ENCODE results near the gene NCOA5.

Gene NCOA5

DNA sequence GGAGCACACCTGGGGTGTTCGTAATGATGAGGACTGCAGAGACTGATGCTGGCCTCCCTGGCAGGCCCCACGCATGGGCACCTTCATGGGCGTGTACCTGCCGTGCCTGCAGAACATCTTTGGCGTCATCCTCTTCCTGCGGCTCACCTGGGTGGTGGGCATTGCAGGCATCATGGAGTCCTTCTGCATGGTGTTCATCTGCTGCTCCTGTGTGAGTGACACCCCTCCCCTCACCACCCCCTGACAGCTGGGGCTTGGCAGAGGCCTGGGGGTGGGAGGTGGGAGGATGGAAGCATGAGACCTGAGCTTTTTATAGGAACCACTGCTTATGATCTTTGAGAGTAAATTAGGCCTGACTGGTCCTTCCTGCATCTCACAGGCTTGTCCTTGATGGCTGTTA lies 54.0 kb downstream of the NCOA5 start:
- DNase-seq (ENCODE audit: low read depth), result no peak

DNA sequence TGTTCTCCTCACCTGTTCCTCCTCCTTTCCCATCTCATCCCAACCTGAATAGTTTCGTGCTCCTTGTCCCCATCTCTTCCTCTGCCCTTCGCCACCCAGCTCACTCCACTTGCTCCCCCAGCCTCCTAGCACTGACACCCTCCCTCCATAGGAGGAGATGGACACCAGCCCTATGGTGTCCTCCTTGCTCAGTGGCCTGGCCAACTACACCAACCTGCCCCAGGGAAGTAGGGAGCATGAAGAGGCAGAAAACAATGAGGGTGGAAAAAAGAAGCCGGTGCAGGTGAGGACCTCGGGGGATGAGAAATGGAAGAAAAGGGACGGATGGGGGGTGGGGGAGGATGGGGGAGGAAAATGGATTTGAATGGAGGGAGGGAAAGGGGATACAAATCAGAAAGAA lies 54.5 kb downstream of the NCOA5 start:
- no peak overlapping the region for H3K4me3 ChIP-seq (ENCODE audit: control insufficient read depth, low read depth, low read length)
- no peak for DNase-seq (ENCODE audit: low read depth)
- TF ChIP-seq, protein P1, sequence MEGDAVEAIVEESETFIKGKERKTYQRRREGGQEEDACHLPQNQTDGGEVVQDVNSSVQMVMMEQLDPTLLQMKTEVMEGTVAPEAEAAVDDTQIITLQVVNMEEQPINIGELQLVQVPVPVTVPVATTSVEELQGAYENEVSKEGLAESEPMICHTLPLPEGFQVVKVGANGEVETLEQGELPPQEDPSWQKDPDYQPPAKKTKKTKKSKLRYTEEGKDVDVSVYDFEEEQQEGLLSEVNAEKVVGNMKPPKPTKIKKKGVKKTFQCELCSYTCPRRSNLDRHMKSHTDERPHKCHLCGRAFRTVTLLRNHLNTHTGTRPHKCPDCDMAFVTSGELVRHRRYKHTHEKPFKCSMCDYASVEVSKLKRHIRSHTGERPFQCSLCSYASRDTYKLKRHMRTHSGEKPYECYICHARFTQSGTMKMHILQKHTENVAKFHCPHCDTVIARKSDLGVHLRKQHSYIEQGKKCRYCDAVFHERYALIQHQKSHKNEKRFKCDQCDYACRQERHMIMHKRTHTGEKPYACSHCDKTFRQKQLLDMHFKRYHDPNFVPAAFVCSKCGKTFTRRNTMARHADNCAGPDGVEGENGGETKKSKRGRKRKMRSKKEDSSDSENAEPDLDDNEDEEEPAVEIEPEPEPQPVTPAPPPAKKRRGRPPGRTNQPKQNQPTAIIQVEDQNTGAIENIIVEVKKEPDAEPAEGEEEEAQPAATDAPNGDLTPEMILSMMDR (conservative IDR thresholded peaks at IDR 0.05; ENCODE audit: control insufficient read depth, insufficient read depth, low read depth, low read length), result no peak

More for the DNA sequence above, 54.0 kb downstream of the NCOA5 start:
- no peak overlapping the region for H3K4me3 ChIP-seq (ENCODE audit: control insufficient read depth, low read depth, low read length)
- TF ChIP-seq, protein P1 (conservative IDR thresholded peaks at IDR 0.05; ENCODE audit: control insufficient read depth, insufficient read depth, low read depth, low read length), result no peak

DNA sequence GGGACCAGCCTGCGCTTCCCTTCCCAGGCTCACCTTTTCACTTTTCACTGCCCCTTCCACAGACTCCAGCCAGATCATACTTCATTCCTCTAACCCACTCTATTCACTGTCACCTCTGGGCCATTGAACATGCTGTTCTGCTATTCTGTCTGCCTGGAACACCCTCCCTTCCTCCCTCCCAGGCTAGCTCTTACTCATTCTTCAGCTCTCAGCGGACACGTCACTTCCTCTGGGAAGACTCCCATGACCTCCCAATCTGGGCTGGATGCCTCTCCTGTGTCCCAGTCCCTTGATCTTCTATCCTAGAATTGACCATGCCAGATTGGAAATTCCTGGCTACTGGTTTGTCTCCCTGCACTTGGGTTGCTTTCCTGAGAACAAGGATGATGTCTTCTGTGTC lies 55.7 kb downstream of the NCOA5 start:
- DNase-seq (ENCODE audit: low read depth), result peak; percentile 29
- TF ChIP-seq, protein P1 (conservative IDR thresholded peaks at IDR 0.05; ENCODE audit: control insufficient read depth, insufficient read depth, low read depth, low read length), result no peak
- H3K4me3 ChIP-seq (ENCODE audit: control insufficient read depth, low read depth, low read length), result no peak overlapping the region

DNA sequence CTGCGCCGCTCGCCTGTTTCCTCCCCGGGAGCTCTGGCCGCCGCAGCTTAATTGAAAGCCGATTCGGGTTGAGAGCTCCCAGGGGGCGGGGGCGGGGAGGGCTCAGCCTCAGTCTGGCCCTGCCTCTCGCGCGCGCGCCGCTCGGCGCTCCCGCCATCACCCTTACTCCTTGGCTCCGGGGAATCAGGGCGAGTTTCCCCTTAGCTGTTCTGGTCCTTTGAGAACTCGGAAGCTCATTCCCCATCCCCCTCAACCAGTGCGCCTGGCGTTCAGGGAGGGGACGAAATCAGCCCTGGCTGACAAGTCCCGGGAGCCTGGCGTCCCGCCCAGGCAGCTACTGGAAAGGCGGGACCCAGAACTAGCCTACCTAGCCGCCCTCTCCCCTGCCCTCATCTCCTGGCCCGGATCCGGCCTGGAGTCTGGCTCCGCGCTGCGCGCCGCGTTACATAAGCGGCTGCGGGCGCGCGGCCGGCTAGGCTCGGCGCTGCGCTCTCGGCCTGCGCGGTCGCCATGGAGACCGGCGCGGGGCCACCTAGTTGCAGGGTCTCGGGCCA lies 58.0 kb downstream of the NCOA5 start:
- no peak overlapping the region for H3K4me3 ChIP-seq (ENCODE audit: control insufficient read depth, low read depth, low read length)
- no peak for DNase-seq (ENCODE audit: low read depth)
- TF ChIP-seq, protein P1 (conservative IDR thresholded peaks at IDR 0.05; ENCODE audit: control insufficient read depth, insufficient read depth, low read depth, low read length), result no peak

DNA sequence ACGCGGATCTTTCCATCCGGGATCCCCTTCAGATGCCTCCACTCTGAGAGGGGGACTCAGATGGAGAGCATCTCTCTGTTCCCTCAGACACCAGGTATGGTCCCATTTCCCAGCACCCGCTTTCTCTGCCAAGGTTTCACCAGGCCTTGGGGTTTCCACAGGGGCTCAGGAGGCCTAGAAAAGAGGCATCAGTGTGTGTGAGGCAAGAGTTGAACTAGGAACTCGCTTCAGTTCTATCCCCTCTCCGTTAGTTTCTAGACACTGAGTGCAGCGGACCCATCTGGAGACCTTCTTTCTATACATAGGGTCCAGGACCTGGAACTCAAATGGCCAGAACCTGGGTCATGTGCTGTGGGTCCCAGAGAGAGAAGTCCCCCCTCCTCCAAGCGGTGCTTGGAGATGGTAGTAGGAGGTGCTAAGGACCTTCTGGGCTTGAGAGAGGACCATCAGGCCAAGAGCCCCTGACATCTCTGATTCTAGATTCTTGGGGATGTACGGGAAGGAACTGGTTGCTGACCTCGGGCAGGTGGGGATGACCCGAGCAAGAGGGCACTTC lies 58.7 kb downstream of the NCOA5 start:
- no peak overlapping the region for H3K4me3 ChIP-seq (ENCODE audit: control insufficient read depth, low read depth, low read length)

DNA sequence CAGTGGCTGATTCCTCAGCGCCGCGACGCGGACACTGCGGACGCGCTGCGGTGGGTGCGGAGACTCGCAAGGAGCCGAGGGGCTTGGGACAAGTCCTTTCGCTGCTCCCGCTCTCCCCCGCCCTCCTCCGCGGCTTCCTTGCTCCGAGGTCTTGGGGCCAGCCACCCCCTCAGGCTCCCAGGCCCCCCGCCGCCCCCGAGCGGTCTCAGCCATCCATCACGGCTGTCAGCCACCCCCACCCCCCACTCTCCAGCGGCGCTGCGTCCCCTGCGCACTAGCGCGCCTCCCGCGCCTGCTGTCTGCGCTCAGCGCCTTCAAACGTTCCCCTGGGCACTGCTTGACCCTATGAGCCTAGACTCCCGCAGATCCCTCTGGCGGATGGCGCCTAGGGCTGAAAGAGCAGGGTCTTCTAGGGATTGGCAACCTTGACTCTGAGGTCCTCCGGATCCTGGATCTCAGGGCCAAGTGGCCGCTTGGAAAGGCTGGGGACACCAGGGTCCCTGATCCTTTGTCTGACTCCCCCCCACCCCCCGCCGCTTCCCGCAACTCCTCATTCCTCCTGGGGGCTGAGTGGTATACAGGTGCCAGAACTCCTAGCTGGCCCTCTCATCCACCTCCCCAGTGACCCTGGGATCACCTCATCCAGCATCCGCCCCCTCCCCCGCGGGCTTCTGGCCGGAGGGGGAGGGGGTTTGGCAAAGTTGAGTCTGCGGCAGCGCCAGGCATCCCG lies 59.3 kb downstream of the NCOA5 start:
- TF ChIP-seq, protein P1 (conservative IDR thresholded peaks at IDR 0.05; ENCODE audit: control insufficient read depth, insufficient read depth, low read depth, low read length), result no peak
- H3K4me3 ChIP-seq (ENCODE audit: control insufficient read depth, low read depth, low read length), result no peak overlapping the region
- no peak for DNase-seq (ENCODE audit: low read depth)

More for the DNA sequence above, 58.7 kb downstream of the NCOA5 start:
- no peak for DNase-seq (ENCODE audit: low read depth)
- TF ChIP-seq, protein P1 (conservative IDR thresholded peaks at IDR 0.05; ENCODE audit: control insufficient read depth, insufficient read depth, low read depth, low read length), result no peak

Measured in fibroblast of mammary gland (primary cell).